GM21526 (cell line): ENCODE data around the gene ALCAM.
"Not testable (repeated sequence)": the region's sequence is repeated elsewhere in the genome, so short reads cannot be mapped to it uniquely, and the experiment has no call there.

Experiments used
- ATAC-seq: cut with Tn5 transposase; IDR thresholded peaks from one replicate; pipeline ENCODE4 v1.9.1; 2021; ENCODE audit warnings: moderate library complexity; ENCODE audit not compliant: unreplicated experiment, low FRiP score

Gene ALCAM

GRCh38 chr3:105561876-105562275, 195.2 kb downstream of the ALCAM start:
- no peak for ATAC-seq

- no peak for ATAC-seq
Measured at GRCh38 chr3:105564546-105565288, 198.0 kb downstream of the ALCAM start.

GRCh38 chr3:105571005-105571404, 204.3 kb downstream of the ALCAM start:
- ATAC-seq = no peak

GRCh38 chr3:105572501-105572900, 205.8 kb downstream of the ALCAM start:
- ATAC-seq = no peak

- ATAC-seq = no peak
Measured at GRCh38 chr3:105579439-105579838, 212.7 kb downstream of the ALCAM start.

GRCh38 chr3:105580296-105580965, 213.7 kb downstream of the ALCAM start:
- no peak for ATAC-seq

GRCh38 chr3:105582015-105582414, 215.3 kb downstream of the ALCAM start:
- ATAC-seq = no peak

- no peak for ATAC-seq
Measured at GRCh38 chr3:105584003-105584790, 217.5 kb downstream of the ALCAM start.

- ATAC-seq = no peak
Measured at GRCh38 chr3:105593315-105593714, 226.6 kb downstream of the ALCAM start.

- ATAC-seq = no peak
Measured at GRCh38 chr3:105594219-105594618, 227.5 kb downstream of the ALCAM start.

GRCh38 chr3:105598042-105598796, 231.5 kb downstream of the ALCAM start:
- ATAC-seq = no peak

- no peak for ATAC-seq
Measured at GRCh38 chr3:105599350-105599749, 232.6 kb downstream of the ALCAM start.

GRCh38 chr3:105601756-105602155, 235.0 kb downstream of the ALCAM start:
- ATAC-seq = not testable (repeated sequence)

GRCh38 chr3:105602286-105602685, 235.6 kb downstream of the ALCAM start:
- ATAC-seq = not testable (repeated sequence)

GRCh38 chr3:105603516-105603915, 236.8 kb downstream of the ALCAM start:
- ATAC-seq = not testable (repeated sequence)

- ATAC-seq = no peak
Measured at GRCh38 chr3:105606016-105606415, 239.3 kb downstream of the ALCAM start.

- ATAC-seq = no peak
Measured at GRCh38 chr3:105608623-105609022, 241.9 kb downstream of the ALCAM start.

- no peak for ATAC-seq
Measured at GRCh38 chr3:105610473-105610872, 243.8 kb downstream of the ALCAM start.

- ATAC-seq = no peak
Measured at GRCh38 chr3:105611304-105612192, 244.8 kb downstream of the ALCAM start.

- no peak for ATAC-seq
Measured at GRCh38 chr3:105613120-105613519, 246.4 kb downstream of the ALCAM start.
